SIG-M5 treated with dmso at 0.1 percent for 504 hours (cell line): ENCODE data around the gene PTPRT.

Experiments
- DNase-seq: peaks from one replicate; lab custom pipeline; 2025; ENCODE audit not compliant: unreplicated experiment; lab: John Stamatoyannopoulos, UW

Gene PTPRT

GRCh38 chr20:43189554-43190331, at the start of gene PTPRT:
PTPRT (minus strand) TSS chr20:43189906; CDS start chr20:43189733, 173 bp downstream.
- DNase-seq = no peak

GRCh38 chr20:43238833-43239232, 49.1 kb upstream of the PTPRT start:
- no peak for DNase-seq

- no peak for DNase-seq
Measured at GRCh38 chr20:43238266-43238665, 48.6 kb upstream of the PTPRT start.

GRCh38 chr20:43237651-43238168, 48.0 kb upstream of the PTPRT start:
- DNase-seq = no peak

- DNase-seq = no peak
Measured at GRCh38 chr20:43235998-43236397, 46.3 kb upstream of the PTPRT start.

GRCh38 chr20:43231829-43232228, 42.1 kb upstream of the PTPRT start:
- DNase-seq = no peak

- DNase-seq = no peak
Measured at GRCh38 chr20:43229696-43230095, 40.0 kb upstream of the PTPRT start.

GRCh38 chr20:43220612-43221011, 30.9 kb upstream of the PTPRT start:
- DNase-seq = no peak

- no peak for DNase-seq
Measured at GRCh38 chr20:43210901-43211300, 21.2 kb upstream of the PTPRT start.

GRCh38 chr20:43209831-43210230, 20.1 kb upstream of the PTPRT start:
- DNase-seq = no peak

- DNase-seq = no peak
Measured at GRCh38 chr20:43205699-43206098, 16.0 kb upstream of the PTPRT start.

GRCh38 chr20:43202100-43202499, 12.4 kb upstream of the PTPRT start:
- DNase-seq = no peak

GRCh38 chr20:43198607-43199006, 8.9 kb upstream of the PTPRT start:
- DNase-seq = no peak

- no peak for DNase-seq
Measured at GRCh38 chr20:43196243-43196642, 6.5 kb upstream of the PTPRT start.

- no peak for DNase-seq
Measured at GRCh38 chr20:43194137-43194536, 4.4 kb upstream of the PTPRT start.

GRCh38 chr20:43193443-43193842, 3.7 kb upstream of the PTPRT start:
- DNase-seq = no peak

- DNase-seq = peak; percentile 10
Measured at GRCh38 chr20:43191946-43192863, 2.5 kb upstream of the PTPRT start.

- no peak for DNase-seq
Measured at GRCh38 chr20:43191143-43191542, 1.4 kb upstream of the PTPRT start.

- no peak for DNase-seq
Measured at GRCh38 chr20:43190332-43190953, 737 bp upstream of the PTPRT start.

- no peak for DNase-seq
Measured at GRCh38 chr20:43188861-43189553, 699 bp downstream of the PTPRT start.

- no peak for DNase-seq
Measured at GRCh38 chr20:43188234-43188653, 1.5 kb downstream of the PTPRT start.
